ENCODE results near the gene LRP3. TPM values are rescaled to one million over a fixed set of nuclear protein-coding genes. Genes with fewer than 3 reads are reported as not detected.

Gene LRP3
- total RNA-seq, 2 donors from 2014 or later = 0.82 TPM; not detected in 1

- no peaks in the 10 kb centered on the region for H3K36me3 Mint-ChIP-seq
- H3K27ac Mint-ChIP-seq = no peak overlapping the region
- no peaks in the 10 kb centered on the region for H3K9me3 Mint-ChIP-seq
- DNase-seq (ENCODE audit: low spot score in 2 of 2) = no peak
- ATAC-seq = peak in 1 of 2 donors; percentile 33
Observed at GRCh38 chr19:33194886-33195644, 935 bp downstream of the LRP3 start.

- H3K36me3 Mint-ChIP-seq = no peaks in the 10 kb centered on the region
- no peak for DNase-seq (ENCODE audit: low spot score in 2 of 2)
- H3K9me3 Mint-ChIP-seq = no peaks in the 10 kb centered on the region
- no peak overlapping the region for H3K27ac Mint-ChIP-seq
- no peak for ATAC-seq
Observed at GRCh38 chr19:33195645-33196347, 1.7 kb downstream of the LRP3 start.

- ATAC-seq = no peak
- DNase-seq (ENCODE audit: low spot score in 2 of 2) = no peak
- H3K27ac Mint-ChIP-seq = no peak overlapping the region
- no peaks in the 10 kb centered on the region for H3K36me3 Mint-ChIP-seq
- H3K9me3 Mint-ChIP-seq = no peaks in the 10 kb centered on the region
Observed at GRCh38 chr19:33196446-33197193, 2.5 kb downstream of the LRP3 start.

- H3K9me3 Mint-ChIP-seq = no peaks in the 10 kb centered on the region
- DNase-seq (ENCODE audit: low spot score in 2 of 2) = no peak
- no peaks in the 10 kb centered on the region for H3K36me3 Mint-ChIP-seq
- no peak for ATAC-seq
- no peak overlapping the region for H3K27ac Mint-ChIP-seq
Observed at GRCh38 chr19:33197591-33198000, 3.5 kb downstream of the LRP3 start.

GRCh38 chr19:33198169-33198568 is 4.0 kb downstream of the LRP3 start:
- no peaks in the 10 kb centered on the region for H3K9me3 Mint-ChIP-seq
- DNase-seq (ENCODE audit: low spot score in 2 of 2) (no peak), ATAC-seq (no peak)
- H3K27ac Mint-ChIP-seq = no peak overlapping the region
- H3K36me3 Mint-ChIP-seq = no peaks in the 10 kb centered on the region

- ATAC-seq (no peak), DNase-seq (ENCODE audit: low spot score in 2 of 2) (no peak)
- H3K36me3 Mint-ChIP-seq = no peaks in the 10 kb centered on the region
- H3K27ac Mint-ChIP-seq = no peak overlapping the region
- no peaks in the 10 kb centered on the region for H3K9me3 Mint-ChIP-seq
Observed at GRCh38 chr19:33199441-33200265, 5.5 kb downstream of the LRP3 start.

- Mint-ChIP-seq H3K36me3 (no peaks in the 10 kb centered on the region), H3K9me3 (no peaks in the 10 kb centered on the region), H3K27ac (no peak overlapping the region)
- DNase-seq (ENCODE audit: low spot score in 2 of 2) (no peak), ATAC-seq (no peak)
Observed at GRCh38 chr19:33201473-33201872, 7.3 kb downstream of the LRP3 start.

GRCh38 chr19:33201886-33202545 is 7.9 kb downstream of the LRP3 start:
- Mint-ChIP-seq H3K27ac (no peak overlapping the region), H3K9me3 (no peaks in the 10 kb centered on the region), H3K36me3 (no peaks in the 10 kb centered on the region)
- no peak for ATAC-seq
- no peak for DNase-seq (ENCODE audit: low spot score in 2 of 2)

GRCh38 chr19:33202546-33203507 is 8.7 kb downstream of the LRP3 start:
- Mint-ChIP-seq H3K27ac (no peak overlapping the region), H3K9me3 (no peaks in the 10 kb centered on the region), H3K36me3 (no peaks in the 10 kb centered on the region)
- DNase-seq (ENCODE audit: low spot score in 2 of 2) (no peak), ATAC-seq (no peak)

- Mint-ChIP-seq H3K27ac (no peak overlapping the region), H3K36me3 (no peaks in the 10 kb centered on the region), H3K9me3 (no peaks in the 10 kb centered on the region)
- DNase-seq (ENCODE audit: low spot score in 2 of 2) = no peak
- no peak for ATAC-seq
Observed at GRCh38 chr19:33203529-33203928, 9.4 kb downstream of the LRP3 start.

GRCh38 chr19:33204136-33204973 is 10.2 kb downstream of the LRP3 start:
- no peaks in the 10 kb centered on the region for H3K36me3 Mint-ChIP-seq
- no peak for DNase-seq (ENCODE audit: low spot score in 2 of 2)
- no peak for ATAC-seq
- H3K9me3 Mint-ChIP-seq = no peaks in the 10 kb centered on the region
- no peak overlapping the region for H3K27ac Mint-ChIP-seq

GRCh38 chr19:33205110-33205509 is 11.0 kb downstream of the LRP3 start:
- ATAC-seq (no peak), DNase-seq (ENCODE audit: low spot score in 2 of 2) (no peak)
- Mint-ChIP-seq H3K9me3 (no peaks in the 10 kb centered on the region), H3K27ac (no peak overlapping the region), H3K36me3 (no peaks in the 10 kb centered on the region)

- Mint-ChIP-seq H3K27ac (no peak overlapping the region), H3K36me3 (no peaks in the 10 kb centered on the region), H3K9me3 (no peaks in the 10 kb centered on the region)
- ATAC-seq (no peak), DNase-seq (ENCODE audit: low spot score in 2 of 2) (no peak)
Observed at GRCh38 chr19:33205531-33206260, 11.6 kb downstream of the LRP3 start.
